ENCODE data around the gene ITK. TPM values are rescaled to one million over a fixed set of nuclear protein-coding genes. Genes with fewer than 3 reads are reported as not detected.
A peak's percentile ranks its signal among the peaks of the same experiment; 100 is the strongest.

Gene ITK
- total RNA-seq, 1 donor: not detected

DNA sequence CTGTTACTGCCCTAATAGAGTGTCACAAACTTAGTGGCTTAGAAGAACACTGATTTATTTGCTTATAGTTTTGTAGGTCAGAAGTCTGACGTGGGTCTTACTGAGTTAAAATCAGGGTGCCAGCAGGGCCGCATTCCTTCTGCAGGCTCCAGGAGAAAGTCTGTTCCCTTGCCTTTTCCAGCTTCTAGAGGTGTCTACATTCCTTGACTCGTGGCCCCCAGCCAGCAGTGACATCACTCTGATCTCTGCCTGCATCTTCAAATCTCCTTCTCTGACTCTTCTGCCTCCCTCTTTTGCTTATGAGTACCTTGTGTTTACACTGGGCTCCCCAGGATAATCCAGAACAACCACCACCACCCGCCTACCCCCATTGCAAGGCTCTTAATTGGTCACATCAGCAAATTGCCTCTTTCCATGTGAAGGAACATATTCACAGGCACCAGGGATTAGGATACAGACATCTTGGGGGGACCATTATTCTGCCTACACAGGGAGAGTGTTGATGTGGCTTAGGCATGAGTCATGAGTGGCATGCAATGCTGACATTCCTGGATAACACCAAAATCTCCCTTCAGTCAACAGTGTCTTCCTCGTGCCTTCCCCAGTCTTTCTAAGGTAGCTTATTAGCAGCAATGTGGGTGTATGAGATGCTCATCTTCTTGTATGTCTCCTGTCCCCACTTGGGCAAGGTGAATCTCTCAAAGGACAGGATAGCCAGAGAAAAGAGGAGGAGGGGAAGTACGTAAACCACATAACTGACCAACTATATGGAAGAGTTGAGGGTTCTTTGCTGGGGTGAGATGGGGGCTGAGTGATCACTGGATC is 109.7 kb downstream of the ITK start:
- peak; percentile 25 for DNase-seq (ENCODE audit: low read depth)
- TF ChIP-seq, protein P1, sequence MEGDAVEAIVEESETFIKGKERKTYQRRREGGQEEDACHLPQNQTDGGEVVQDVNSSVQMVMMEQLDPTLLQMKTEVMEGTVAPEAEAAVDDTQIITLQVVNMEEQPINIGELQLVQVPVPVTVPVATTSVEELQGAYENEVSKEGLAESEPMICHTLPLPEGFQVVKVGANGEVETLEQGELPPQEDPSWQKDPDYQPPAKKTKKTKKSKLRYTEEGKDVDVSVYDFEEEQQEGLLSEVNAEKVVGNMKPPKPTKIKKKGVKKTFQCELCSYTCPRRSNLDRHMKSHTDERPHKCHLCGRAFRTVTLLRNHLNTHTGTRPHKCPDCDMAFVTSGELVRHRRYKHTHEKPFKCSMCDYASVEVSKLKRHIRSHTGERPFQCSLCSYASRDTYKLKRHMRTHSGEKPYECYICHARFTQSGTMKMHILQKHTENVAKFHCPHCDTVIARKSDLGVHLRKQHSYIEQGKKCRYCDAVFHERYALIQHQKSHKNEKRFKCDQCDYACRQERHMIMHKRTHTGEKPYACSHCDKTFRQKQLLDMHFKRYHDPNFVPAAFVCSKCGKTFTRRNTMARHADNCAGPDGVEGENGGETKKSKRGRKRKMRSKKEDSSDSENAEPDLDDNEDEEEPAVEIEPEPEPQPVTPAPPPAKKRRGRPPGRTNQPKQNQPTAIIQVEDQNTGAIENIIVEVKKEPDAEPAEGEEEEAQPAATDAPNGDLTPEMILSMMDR (IDR thresholded peaks at IDR 0.05; ENCODE audit: insufficient read depth, low read length): no peak
- no peak overlapping the region for H3K4me3 ChIP-seq (ENCODE audit: low read depth, low read length)

DNA sequence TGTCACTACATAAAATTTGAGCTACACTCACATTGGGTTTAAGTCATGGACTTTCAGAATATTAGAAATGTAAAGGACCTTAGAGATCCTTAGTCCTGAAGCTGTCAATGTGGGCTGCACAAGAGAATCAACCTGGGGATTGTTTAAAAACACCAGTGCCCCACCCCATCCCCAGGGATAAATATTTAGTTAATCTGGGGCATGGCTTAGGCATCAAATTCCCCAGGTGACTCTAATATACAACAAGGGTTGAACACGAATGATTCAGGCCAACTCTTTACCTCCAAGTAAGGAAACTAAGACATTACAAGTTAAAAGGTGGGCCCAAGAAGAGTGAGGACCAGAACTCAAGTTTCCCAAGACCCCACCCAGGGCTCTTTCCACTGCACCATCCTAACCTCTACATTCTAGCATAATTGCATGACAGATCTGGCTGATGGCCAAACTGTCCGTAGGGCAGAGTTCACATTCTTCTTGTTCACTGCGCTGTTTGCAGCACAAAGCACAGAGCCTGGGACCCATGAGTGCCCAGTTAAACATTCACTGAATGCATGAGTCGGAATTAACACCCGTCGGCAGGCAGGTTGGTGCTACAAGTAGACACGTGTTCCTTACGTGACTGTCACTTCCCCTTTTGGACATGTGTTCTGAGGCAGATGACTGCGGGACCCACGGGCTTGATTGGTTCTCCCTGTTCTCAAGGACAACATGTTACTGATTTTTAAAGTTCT is 110.5 kb downstream of the ITK start:
- H3K4me3 ChIP-seq (ENCODE audit: low read depth, low read length): no peak overlapping the region
- TF ChIP-seq, protein P1 (IDR thresholded peaks at IDR 0.05; ENCODE audit: insufficient read depth, low read length): no peak
- no peak for DNase-seq (ENCODE audit: low read depth)

DNA sequence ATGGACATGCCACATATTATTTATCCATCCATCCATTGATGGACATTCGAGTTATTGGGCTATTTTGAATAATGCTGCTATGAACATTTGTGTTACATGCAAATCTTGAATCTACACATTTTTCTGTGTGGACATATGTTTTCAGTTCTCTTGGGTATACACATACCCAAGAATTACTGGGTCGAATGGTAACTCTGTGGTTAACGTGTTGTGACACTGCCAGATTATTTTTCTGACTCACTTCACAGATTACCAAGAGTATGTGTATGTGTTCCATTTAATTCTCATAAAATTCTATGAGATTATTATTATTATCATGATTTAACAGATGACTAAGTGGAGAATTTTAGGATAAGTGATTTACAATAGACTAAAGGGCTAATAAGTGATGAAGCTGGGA is 112.0 kb downstream of the ITK start:
- TF ChIP-seq, protein P1 (IDR thresholded peaks at IDR 0.05; ENCODE audit: insufficient read depth, low read length): no peak
- no peak overlapping the region for H3K4me3 ChIP-seq (ENCODE audit: low read depth, low read length)
- no peak for DNase-seq (ENCODE audit: low read depth)

DNA sequence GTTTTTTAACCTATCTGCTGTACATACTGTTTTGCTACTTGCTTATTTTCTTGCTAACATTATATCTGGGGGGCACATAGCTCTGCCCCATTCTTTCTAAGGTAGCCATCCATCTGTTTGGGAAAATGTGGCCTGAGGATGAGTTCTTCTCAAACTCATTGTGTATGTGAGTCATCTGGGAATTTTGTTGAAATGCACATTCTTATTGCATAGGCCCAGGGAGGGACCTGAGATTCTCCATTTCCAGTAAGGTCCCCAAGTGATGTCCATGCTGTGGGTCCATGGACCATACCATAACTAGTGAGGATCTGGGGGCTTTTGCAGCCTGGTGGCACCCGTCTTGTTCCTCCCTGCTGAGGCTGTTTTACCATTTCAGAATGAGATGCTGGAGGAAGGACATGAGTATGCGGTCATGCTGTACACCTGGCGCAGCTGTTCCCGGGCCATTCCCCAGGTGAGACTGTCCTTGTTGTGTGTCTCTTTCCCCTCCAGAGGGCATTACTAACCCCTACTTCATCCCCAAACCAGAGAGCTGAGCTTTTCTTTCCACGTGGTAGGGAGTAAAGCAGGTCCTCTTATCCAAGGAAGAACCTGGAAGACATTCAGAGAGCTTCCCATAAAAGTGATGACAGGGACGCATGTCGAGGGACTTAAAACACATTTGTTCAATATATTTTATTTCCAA is 113.9 kb downstream of the ITK start:
- TF ChIP-seq, protein P1 (IDR thresholded peaks at IDR 0.05; ENCODE audit: insufficient read depth, low read length): no peak
- H3K4me3 ChIP-seq (ENCODE audit: low read depth, low read length): no peak overlapping the region
- DNase-seq (ENCODE audit: low read depth): no peak

DNA sequence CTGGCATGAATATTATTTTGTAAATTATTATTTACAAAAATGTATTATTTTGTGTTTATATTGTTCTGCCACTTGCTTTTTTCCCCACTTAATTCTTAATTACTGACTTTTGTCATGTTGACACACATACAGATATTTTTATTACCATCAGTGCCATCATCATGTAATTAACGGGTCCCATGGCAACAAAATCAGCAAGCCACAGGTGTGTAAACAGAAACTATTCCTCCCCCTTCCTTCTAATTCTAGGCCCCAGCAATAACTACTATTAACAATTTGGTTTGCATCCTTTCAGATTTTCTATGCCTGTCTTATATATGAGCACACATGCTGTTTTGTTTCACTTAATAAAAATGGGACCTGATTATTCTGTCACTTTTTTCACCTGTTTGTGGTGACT is 114.6 kb downstream of the ITK start:
- no peak for DNase-seq (ENCODE audit: low read depth)
- TF ChIP-seq, protein P1 (IDR thresholded peaks at IDR 0.05; ENCODE audit: insufficient read depth, low read length): no peak
- no peak overlapping the region for H3K4me3 ChIP-seq (ENCODE audit: low read depth, low read length)

DNA sequence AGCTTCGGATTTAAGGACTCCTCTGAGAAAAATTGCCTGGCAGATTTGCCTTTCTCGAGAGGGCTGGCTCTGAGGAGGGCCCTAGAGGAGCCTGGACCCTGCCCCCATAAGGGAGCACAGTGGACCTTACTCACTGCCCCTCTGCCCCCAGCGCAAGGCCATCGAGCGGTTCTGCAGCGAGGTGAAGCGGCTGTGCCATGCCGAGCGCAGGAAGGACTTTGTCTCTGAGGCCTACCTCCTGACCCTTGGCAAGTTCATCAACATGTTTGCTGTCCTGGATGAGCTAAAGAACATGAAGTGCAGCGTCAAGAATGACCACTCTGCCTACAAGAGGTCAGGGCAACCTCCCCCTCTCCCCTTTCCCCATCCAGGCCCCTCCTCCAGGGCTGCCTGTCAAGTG is 119.9 kb downstream of the ITK start:
- TF ChIP-seq, protein P1 (IDR thresholded peaks at IDR 0.05; ENCODE audit: insufficient read depth, low read length): no peak
- no peak for DNase-seq (ENCODE audit: low read depth)
- no peak overlapping the region for H3K4me3 ChIP-seq (ENCODE audit: low read depth, low read length)
